Right kidney (tissue), 1 donor: ENCODE data around the gene WIZ.
"Not testable (repeated sequence)": the region's sequence is repeated elsewhere in the genome, so short reads cannot be mapped to it uniquely, and the experiment has no call there.

Source experiments
- DNase-seq: peaks from one replicate; pipeline ENCODE4 v3.0.0-alpha.2; 2016

Gene WIZ

GRCh38 chr19:15428956-15429824 lies 20.6 kb downstream of the WIZ start:
- DNase-seq = no peak

- no peak for DNase-seq
Observed at GRCh38 chr19:15427991-15428471, 21.7 kb downstream of the WIZ start.

- no peak for DNase-seq
Observed at GRCh38 chr19:15427350-15427700, 22.4 kb downstream of the WIZ start.

- no peak for DNase-seq
Observed at GRCh38 chr19:15426485-15427349, 23.0 kb downstream of the WIZ start.

GRCh38 chr19:15425321-15425950 lies 24.3 kb downstream of the WIZ start:
- DNase-seq = no peak

- DNase-seq = no peak
Observed at GRCh38 chr19:15424692-15425272, 25.0 kb downstream of the WIZ start.

- DNase-seq = no peak
Observed at GRCh38 chr19:15424121-15424520, 25.6 kb downstream of the WIZ start.

- DNase-seq = no peak
Observed at GRCh38 chr19:15423130-15423529, 26.6 kb downstream of the WIZ start.

GRCh38 chr19:15422296-15423075 lies 27.3 kb downstream of the WIZ start:
- DNase-seq = no peak

- DNase-seq = no peak
Observed at GRCh38 chr19:15421721-15422260, 28.0 kb downstream of the WIZ start.

- no peak for DNase-seq
Observed at GRCh38 chr19:15421136-15421695, 28.5 kb downstream of the WIZ start.

- no peak for DNase-seq
Observed at GRCh38 chr19:15419413-15420025, 30.2 kb downstream of the WIZ start.

- peak; percentile 95 for DNase-seq
Observed at GRCh38 chr19:15418579-15419412, 31.0 kb downstream of the WIZ start, which contains the start of gene AKAP8L. TSS of gene AKAP8L (minus strand) at chr19:15418988. CDS start at chr19:15418923, 65 bp downstream.

- DNase-seq = no peak
Observed at GRCh38 chr19:15418231-15418578, 31.6 kb downstream of the WIZ start.

GRCh38 chr19:15417699-15418098 lies 32.1 kb downstream of the WIZ start:
- peak; percentile 33 for DNase-seq

GRCh38 chr19:15412832-15413231 lies 36.9 kb downstream of the WIZ start:
- no peak for DNase-seq

GRCh38 chr19:15411351-15411750 lies 38.4 kb downstream of the WIZ start:
- DNase-seq = not testable (repeated sequence)

GRCh38 chr19:15404780-15405211 lies 45.0 kb downstream of the WIZ start:
- no peak for DNase-seq

- no peak for DNase-seq
Observed at GRCh38 chr19:15404097-15404779, 45.5 kb downstream of the WIZ start.
